ENCODE measurements around the gene EPC2. TPM values are rescaled to one million over a fixed set of nuclear protein-coding genes. Genes with fewer than 3 reads are reported as not detected.
"Not testable (repeated sequence)": the region's sequence is repeated elsewhere in the genome, so short reads cannot be mapped to it uniquely, and the experiment has no call there.

The EPC2 gene
- total and polyA plus RNA-seq, 4 donors = 7.0 to 65.3 (median 20.8) TPM

GRCh38 chr2:148660999-148661398, 16.4 kb downstream of the EPC2 start:
- H3K4me1 ChIP-seq (ENCODE audit: control insufficient read depth in 5 of 5, insufficient read depth in 5 of 5, low read length in 5 of 5) = peaks cover 0 to 27% (median 8%) of the 10 kb centered on the region in 5 donors
- H3K9me3 ChIP-seq (ENCODE audit: control insufficient read depth in 4 of 4, insufficient read depth in 3 of 4, low read length in 3 of 4) = no peaks in the 10 kb centered on the region
- H3K36me3 ChIP-seq (ENCODE audit: control insufficient read depth in 4 of 4, insufficient read depth in 4 of 4, low read length in 4 of 4) = no peaks in the 10 kb centered on the region
- no peak overlapping the region for H3K4me3 ChIP-seq
- DNase-seq = no peak
- no peaks in the 10 kb centered on the region for H3K27me3 ChIP-seq (ENCODE audit: control insufficient read depth in 3 of 3, insufficient read depth in 3 of 3, low read length in 2 of 3)
- ATAC-seq (ENCODE audit: insufficient read depth, low FRiP score) = no peak
- no peak overlapping the region for H3K27ac ChIP-seq (ENCODE audit: low read depth in 1 of 2, low read length in 1 of 2)
- no peak for TF ChIP-seq CTCF (IDR thresholded peaks at IDR 0.05; ENCODE audit: control extremely low read depth, extremely low read depth)
- no peak overlapping the region for H3K9ac ChIP-seq (ENCODE audit: insufficient read depth in 1 of 2, low read length in 2 of 2)

- H3K4me1 ChIP-seq (ENCODE audit: control insufficient read depth in 5 of 5, insufficient read depth in 5 of 5, low read length in 5 of 5) = peaks cover 0 to 21% (median 11%) of the 10 kb centered on the region in 5 donors
- not testable (repeated sequence) for H3K4me3 ChIP-seq; H3K36me3 ChIP-seq (ENCODE audit: control insufficient read depth in 4 of 4, insufficient read depth in 4 of 4, low read length in 4 of 4); H3K9ac ChIP-seq (ENCODE audit: insufficient read depth in 1 of 2, low read length in 2 of 2); H3K27me3 ChIP-seq (ENCODE audit: control insufficient read depth in 3 of 3, insufficient read depth in 3 of 3, low read length in 2 of 3); H3K9me3 ChIP-seq (ENCODE audit: control insufficient read depth in 4 of 4, insufficient read depth in 3 of 4, low read length in 3 of 4); DNase-seq; H3K27ac ChIP-seq (ENCODE audit: low read depth in 1 of 2, low read length in 1 of 2); ATAC-seq (ENCODE audit: insufficient read depth, low FRiP score)
- WGBS, 2 donors = 95 to 97% methylated on average over 8 of the region's 8 CpGs
Measured at GRCh38 chr2:148662332-148662731, 17.8 kb downstream of the EPC2 start.

GRCh38 chr2:148664229-148664628, 19.7 kb downstream of the EPC2 start:
- ATAC-seq (ENCODE audit: insufficient read depth, low FRiP score) (no peak), DNase-seq (no peak)
- Histone ChIP-seq H3K27ac (ENCODE audit: low read depth in 1 of 2, low read length in 1 of 2) (no peak overlapping the region), H3K4me3 (no peak overlapping the region), H3K9me3 (ENCODE audit: control insufficient read depth in 4 of 4, insufficient read depth in 3 of 4, low read length in 3 of 4) (no peaks in the 10 kb centered on the region), H3K9ac (ENCODE audit: insufficient read depth in 1 of 2, low read length in 2 of 2) (no peak overlapping the region), H3K27me3 (ENCODE audit: control insufficient read depth in 3 of 3, insufficient read depth in 3 of 3, low read length in 2 of 3) (no peaks in the 10 kb centered on the region), H3K36me3 (ENCODE audit: control insufficient read depth in 4 of 4, insufficient read depth in 4 of 4, low read length in 4 of 4) (no peaks in the 10 kb centered on the region), H3K4me1 (ENCODE audit: control insufficient read depth in 5 of 5, insufficient read depth in 5 of 5, low read length in 5 of 5) (peaks cover 0 to 15% (median 2%) of the 10 kb centered on the region in 5 donors)
- no peak for TF ChIP-seq CTCF (IDR thresholded peaks at IDR 0.05; ENCODE audit: control extremely low read depth, extremely low read depth)
- WGBS, 2 donors = 91 to 97% methylated on average over 8 of the region's 8 CpGs

- H3K27ac ChIP-seq (ENCODE audit: low read depth in 1 of 2, low read length in 1 of 2) = no peak overlapping the region
- TF ChIP-seq CTCF (IDR thresholded peaks at IDR 0.05; ENCODE audit: control extremely low read depth, extremely low read depth) = no peak
- no peak overlapping the region for H3K4me3 ChIP-seq
- H3K9ac ChIP-seq (ENCODE audit: insufficient read depth in 1 of 2, low read length in 2 of 2) = no peak overlapping the region
- no peaks in the 10 kb centered on the region for H3K27me3 ChIP-seq (ENCODE audit: control insufficient read depth in 3 of 3, insufficient read depth in 3 of 3, low read length in 2 of 3)
- H3K9me3 ChIP-seq (ENCODE audit: control insufficient read depth in 4 of 4, insufficient read depth in 3 of 4, low read length in 3 of 4) = no peaks in the 10 kb centered on the region
- ATAC-seq (ENCODE audit: insufficient read depth, low FRiP score) (no peak), DNase-seq (no peak)
- H3K4me1 ChIP-seq (ENCODE audit: control insufficient read depth in 5 of 5, insufficient read depth in 5 of 5, low read length in 5 of 5) = peaks cover 0 to 13% (median 4%) of the 10 kb centered on the region in 5 donors
- no peaks in the 10 kb centered on the region for H3K36me3 ChIP-seq (ENCODE audit: control insufficient read depth in 4 of 4, insufficient read depth in 4 of 4, low read length in 4 of 4)
Measured at GRCh38 chr2:148666555-148666954, 22.0 kb downstream of the EPC2 start.

Measured in lung (tissue), 12 donors.